ENCODE data around the gene TBXAS1. TPM values are rescaled to one million over a fixed set of nuclear protein-coding genes. Genes with fewer than 3 reads are reported as not detected.

Gene TBXAS1
- total RNA-seq, 1 experiment from 2014 or later = 16.8 TPM

- DNase-seq (ENCODE audit: low spot score) = no peak
Observed at GRCh38 chr7:139946533-139946932, 117.5 kb downstream of the TBXAS1 start.

GRCh38 chr7:139947021-139947420 is 118.0 kb downstream of the TBXAS1 start:
- DNase-seq (ENCODE audit: low spot score) = no peak

GRCh38 chr7:139948167-139948566 is 119.1 kb downstream of the TBXAS1 start:
- DNase-seq (ENCODE audit: low spot score) = no peak

- no peak for DNase-seq (ENCODE audit: low spot score)
Observed at GRCh38 chr7:139948587-139949335, 119.7 kb downstream of the TBXAS1 start.

- DNase-seq (ENCODE audit: low spot score) = no peak
Observed at GRCh38 chr7:139949629-139950028, 120.6 kb downstream of the TBXAS1 start.

GRCh38 chr7:139950881-139951525 is 121.9 kb downstream of the TBXAS1 start:
- DNase-seq (ENCODE audit: low spot score) = no peak

GRCh38 chr7:139953229-139953628 is 124.2 kb downstream of the TBXAS1 start:
- DNase-seq (ENCODE audit: low spot score) = no peak

GRCh38 chr7:139955109-139955820 is 126.2 kb downstream of the TBXAS1 start:
- DNase-seq (ENCODE audit: low spot score) = no peak

- peak; percentile 61 for DNase-seq (ENCODE audit: low spot score)
Observed at GRCh38 chr7:139958599-139959284, 129.7 kb downstream of the TBXAS1 start.

- DNase-seq (ENCODE audit: low spot score) = no peak
Observed at GRCh38 chr7:139959285-139959628, 130.2 kb downstream of the TBXAS1 start.

- no peak for DNase-seq (ENCODE audit: low spot score)
Observed at GRCh38 chr7:139959718-139960117, 130.7 kb downstream of the TBXAS1 start.

- DNase-seq (ENCODE audit: low spot score) = no peak
Observed at GRCh38 chr7:139960157-139960556, 131.1 kb downstream of the TBXAS1 start.

- no peak for DNase-seq (ENCODE audit: low spot score)
Observed at GRCh38 chr7:139965942-139966628, 137.0 kb downstream of the TBXAS1 start.

- DNase-seq (ENCODE audit: low spot score) = no peak
Observed at GRCh38 chr7:139966949-139967348, 137.9 kb downstream of the TBXAS1 start.

GRCh38 chr7:139968931-139969330 is 139.9 kb downstream of the TBXAS1 start:
- no peak for DNase-seq (ENCODE audit: low spot score)

- DNase-seq (ENCODE audit: low spot score) = no peak
Observed at GRCh38 chr7:139972029-139972428, 143.0 kb downstream of the TBXAS1 start.

- no peak for DNase-seq (ENCODE audit: low spot score)
Observed at GRCh38 chr7:139973101-139974050, 144.3 kb downstream of the TBXAS1 start.

- no peak for DNase-seq (ENCODE audit: low spot score)
Observed at GRCh38 chr7:139974179-139974811, 145.2 kb downstream of the TBXAS1 start.

GRCh38 chr7:139976055-139976837 is 147.2 kb downstream of the TBXAS1 start:
- DNase-seq (ENCODE audit: low spot score) = no peak

All from H4 (cell line).